GM06990 (cell line): ENCODE measurements around the gene TRMT2A.

Source experiments
- DNase-seq: peaks from one replicate; pipeline ENCODE4 v3.0.0-alpha.2; 2011; ENCODE audit not compliant: insufficient read length; ENCODE audit errors: extremely low read depth
- H3K27me3 ChIP-seq: replicated peaks from 2 replicates; pipeline ENCODE4 v1.6.0; 2011; ENCODE audit warnings: low read length; ENCODE audit not compliant: control insufficient read depth, insufficient read depth
- H3K36me3 ChIP-seq: 2 replicates; pipeline ENCODE4 v1.5.1; 2011; ENCODE audit warnings: low read length; ENCODE audit not compliant: control insufficient read depth, insufficient read depth
- H3K4me3 ChIP-seq: replicated peaks from 2 replicates; pipeline ENCODE4 v1.5.1; 2011; ENCODE audit warnings: low read depth, mild to moderate bottlenecking, control low read depth, low read length
- TF ChIP-seq, protein P1 (sequence below): IDR thresholded peaks from 2 replicates; pipeline ENCODE4 v1.5.1; 2011; ENCODE audit warnings: low read length, control low read depth, mild to moderate bottlenecking, inconsistent platforms; ENCODE audit not compliant: insufficient read depth, poor library complexity, severe bottlenecking

Gene TRMT2A

DNA sequence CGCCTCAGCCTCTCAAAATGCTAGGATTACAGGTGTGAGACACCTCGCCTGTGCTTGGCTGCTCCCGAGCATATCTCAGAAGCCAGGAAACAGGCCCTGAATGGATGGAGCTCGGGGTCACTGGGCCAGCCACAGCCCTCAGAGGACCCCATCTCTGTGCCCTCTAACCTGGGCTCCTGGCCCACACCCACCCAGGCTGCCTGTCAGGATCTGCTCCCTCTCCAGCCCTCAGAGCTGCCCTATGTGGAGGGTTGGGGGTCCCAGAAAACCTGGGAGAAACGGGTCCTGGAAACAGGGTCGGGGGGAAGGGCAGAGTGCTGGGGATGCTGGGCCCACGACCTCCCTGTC, 39.0 kb upstream of the TRMT2A start:
- Histone ChIP-seq H3K27me3 (no peaks in the 10 kb centered on the region; the same call in 1 of the 2 replicates), H3K36me3 (no peaks in the 10 kb centered on the region), H3K4me3 (no peak overlapping the region)
- no peak for DNase-seq
- TF ChIP-seq, protein P1, sequence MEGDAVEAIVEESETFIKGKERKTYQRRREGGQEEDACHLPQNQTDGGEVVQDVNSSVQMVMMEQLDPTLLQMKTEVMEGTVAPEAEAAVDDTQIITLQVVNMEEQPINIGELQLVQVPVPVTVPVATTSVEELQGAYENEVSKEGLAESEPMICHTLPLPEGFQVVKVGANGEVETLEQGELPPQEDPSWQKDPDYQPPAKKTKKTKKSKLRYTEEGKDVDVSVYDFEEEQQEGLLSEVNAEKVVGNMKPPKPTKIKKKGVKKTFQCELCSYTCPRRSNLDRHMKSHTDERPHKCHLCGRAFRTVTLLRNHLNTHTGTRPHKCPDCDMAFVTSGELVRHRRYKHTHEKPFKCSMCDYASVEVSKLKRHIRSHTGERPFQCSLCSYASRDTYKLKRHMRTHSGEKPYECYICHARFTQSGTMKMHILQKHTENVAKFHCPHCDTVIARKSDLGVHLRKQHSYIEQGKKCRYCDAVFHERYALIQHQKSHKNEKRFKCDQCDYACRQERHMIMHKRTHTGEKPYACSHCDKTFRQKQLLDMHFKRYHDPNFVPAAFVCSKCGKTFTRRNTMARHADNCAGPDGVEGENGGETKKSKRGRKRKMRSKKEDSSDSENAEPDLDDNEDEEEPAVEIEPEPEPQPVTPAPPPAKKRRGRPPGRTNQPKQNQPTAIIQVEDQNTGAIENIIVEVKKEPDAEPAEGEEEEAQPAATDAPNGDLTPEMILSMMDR: no peak

DNA sequence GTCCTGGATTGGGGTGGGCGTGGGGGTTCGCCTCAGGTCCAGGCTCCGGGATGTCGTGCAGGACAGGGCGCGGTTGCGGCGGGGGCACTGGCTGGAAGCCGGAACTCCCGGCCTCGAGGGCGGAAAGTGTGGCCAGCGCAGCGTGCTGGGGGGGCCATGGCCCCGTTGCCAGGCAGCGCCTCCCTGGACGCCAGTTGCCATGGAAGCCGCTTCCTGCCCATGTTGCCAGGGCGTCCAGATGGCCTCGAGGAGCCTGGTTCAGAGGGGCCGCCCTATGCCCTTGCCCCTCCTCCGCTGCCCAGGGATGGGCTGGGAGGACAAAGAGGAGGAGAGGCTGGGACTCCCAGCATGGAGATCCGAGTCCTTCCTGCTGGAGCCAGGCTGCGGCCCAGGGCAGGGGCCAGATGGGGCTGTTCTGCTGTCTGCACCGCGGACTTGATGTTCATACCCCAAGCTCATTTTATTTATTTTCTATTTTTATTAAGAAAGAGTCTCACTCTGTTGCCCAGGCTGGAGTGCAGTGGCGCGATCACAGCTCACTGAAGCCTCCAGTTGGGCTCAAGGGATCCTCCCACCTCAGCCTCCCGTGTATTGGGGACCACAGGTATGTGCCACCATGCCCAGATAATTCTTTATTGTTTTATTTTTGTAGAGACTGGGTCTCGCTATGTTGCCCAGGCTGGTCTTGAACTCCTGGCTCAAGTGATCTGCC, 38.5 kb upstream of the TRMT2A start:
- Histone ChIP-seq H3K4me3 (no peak overlapping the region), H3K27me3 (no peaks in the 10 kb centered on the region; the same call in 1 of the 2 replicates), H3K36me3 (no peaks in the 10 kb centered on the region)
- TF ChIP-seq, protein P1: no peak
- no peak for DNase-seq

DNA sequence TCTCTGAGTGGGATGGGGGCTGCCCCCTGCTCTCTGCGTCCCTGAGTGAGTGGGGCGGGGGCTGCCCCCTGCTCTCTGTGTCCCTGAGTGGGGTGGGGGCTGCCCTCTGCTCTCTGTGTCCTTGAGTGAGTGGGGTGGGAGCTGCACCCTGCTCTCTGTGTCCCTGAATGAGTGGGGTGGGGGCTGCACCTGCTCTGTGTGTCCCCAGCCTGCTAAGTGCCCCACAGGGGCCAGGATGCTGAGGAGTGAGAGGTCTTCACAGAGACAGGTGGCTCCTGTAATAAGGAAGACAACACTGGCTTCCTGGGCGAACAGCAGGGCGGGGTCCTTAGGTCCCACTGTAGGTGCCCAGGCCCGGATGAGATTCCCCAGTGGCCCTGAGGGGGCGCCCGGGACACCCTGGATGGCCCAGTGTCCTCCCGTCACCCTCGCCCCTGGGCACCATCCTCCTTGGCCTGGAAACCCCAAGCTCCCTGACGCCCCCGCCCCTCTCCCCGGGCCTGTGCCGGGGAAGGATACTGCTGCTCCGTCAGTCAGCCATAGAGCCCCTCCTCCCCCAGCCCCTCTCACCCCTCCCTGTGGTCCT, 37.7 kb upstream of the TRMT2A start:
- H3K4me3 ChIP-seq: no peak overlapping the region
- H3K36me3 ChIP-seq: no peaks in the 10 kb centered on the region
- TF ChIP-seq, protein P1: peak; percentile 13
- no peak for DNase-seq
- no peaks in the 10 kb centered on the region; the same call in 1 of the 2 replicates for H3K27me3 ChIP-seq

DNA sequence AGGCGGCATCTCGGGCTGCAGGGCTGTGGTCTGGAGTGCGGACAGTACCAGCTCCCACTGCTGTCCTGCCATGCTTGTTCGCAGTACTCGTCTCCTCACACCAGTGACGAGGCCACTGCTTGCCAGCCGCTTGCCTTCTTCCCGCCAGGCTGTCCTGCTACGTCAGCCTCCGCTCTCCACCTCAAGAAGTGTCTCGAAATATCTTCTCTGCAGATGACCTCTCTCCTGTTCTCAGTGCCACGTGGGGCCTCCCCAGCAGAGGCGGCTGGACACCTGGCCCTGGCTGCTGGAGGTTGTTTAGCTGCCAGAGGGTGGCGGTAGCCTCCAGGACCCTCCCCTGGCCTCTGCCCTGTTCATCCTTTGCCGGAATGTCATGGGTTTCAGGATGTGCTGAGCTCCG, 36.9 kb upstream of the TRMT2A start:
- no peaks in the 10 kb centered on the region; the same call in 1 of the 2 replicates for H3K27me3 ChIP-seq
- no peak for DNase-seq

DNA sequence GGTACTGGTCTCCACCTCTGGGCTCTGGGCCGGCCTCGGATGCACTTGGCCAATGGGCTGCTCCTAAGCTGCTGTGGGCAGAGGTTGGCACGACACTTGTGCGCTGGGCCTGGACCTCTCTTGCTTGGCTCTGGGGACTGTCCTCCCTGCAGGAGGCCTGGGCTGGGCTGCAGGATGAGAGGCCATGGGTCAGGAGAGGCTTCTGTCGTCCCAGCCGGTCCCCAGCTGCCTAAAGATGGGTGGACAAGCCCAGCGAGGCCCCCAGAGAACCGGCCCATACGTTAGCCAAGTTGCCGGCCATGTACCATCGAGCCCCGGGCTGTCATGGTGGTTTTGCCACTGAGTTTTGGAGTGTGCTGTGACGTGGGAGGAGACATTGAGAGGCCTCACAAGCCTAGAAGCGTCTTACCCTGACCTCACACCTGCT, 35.5 kb upstream of the TRMT2A start:
- Histone ChIP-seq H3K36me3 (no peaks in the 10 kb centered on the region), H3K27me3 (no peaks in the 10 kb centered on the region), H3K4me3 (no peak overlapping the region)
- TF ChIP-seq, protein P1: no peak
- DNase-seq: no peak

More for the DNA sequence above, 36.9 kb upstream of the TRMT2A start:
- TF ChIP-seq, protein P1: no peak
- Histone ChIP-seq H3K36me3 (no peaks in the 10 kb centered on the region), H3K4me3 (no peak overlapping the region)

DNA sequence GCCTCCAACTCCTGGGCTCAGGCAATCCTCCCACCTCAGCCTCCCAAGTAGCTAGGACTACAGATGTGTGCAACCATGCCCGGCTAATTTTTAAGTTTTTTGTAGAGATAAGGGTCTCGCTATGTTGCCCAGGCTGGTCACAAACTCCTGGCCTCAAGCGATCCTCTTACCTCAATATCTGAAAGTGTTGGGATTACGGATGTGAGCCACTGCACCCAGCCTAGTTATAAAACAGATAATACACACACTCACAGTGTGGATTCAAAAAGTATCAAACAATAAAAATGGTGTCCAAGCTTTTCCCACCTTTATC, 34.2 kb upstream of the TRMT2A start:
- H3K27me3 ChIP-seq: no peaks in the 10 kb centered on the region
- H3K36me3 ChIP-seq: no peaks in the 10 kb centered on the region
- no peak for DNase-seq
- no peak overlapping the region for H3K4me3 ChIP-seq
- TF ChIP-seq, protein P1: no peak
